ENCODE results near the gene ADCK2. TPM values are rescaled to one million over a fixed set of nuclear protein-coding genes. Genes with fewer than 3 reads are reported as not detected.
A peak's percentile ranks its signal among the peaks of the same experiment; 100 is the strongest.
"Not testable (repeated sequence)": the region's sequence is repeated elsewhere in the genome, so short reads cannot be mapped to it uniquely, and the experiment has no call there.

ADCK2 gene
- polyA plus RNA-seq, 6 donors from 2014 or later = 24.4 to 38.8 (median 33.7) TPM

DNA sequence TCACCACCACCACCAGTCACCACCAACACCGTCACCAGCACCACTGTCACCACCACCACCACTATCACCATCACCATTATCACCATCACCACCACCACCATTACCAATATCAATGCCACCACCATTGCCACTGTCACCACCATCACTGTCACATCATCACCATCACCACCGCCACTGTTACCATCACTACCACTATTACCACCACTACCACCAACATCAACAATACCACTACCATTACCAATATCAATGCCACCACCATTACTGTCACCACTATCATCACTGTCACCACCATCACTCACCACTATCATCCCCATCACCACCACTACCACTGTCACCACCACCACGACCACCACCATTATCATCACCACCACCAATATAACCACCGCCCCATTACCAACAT, 18.1 kb upstream of the ADCK2 start:
- peak overlapping the region in 2 of 8 donors; percentile 35 to 58 for H3K4me3 Mint-ChIP-seq
- peaks cover 27 to 29% (median 27%) of the 10 kb centered on the region in 3 donors for H3K4me1 Mint-ChIP-seq
- no peaks in the 10 kb centered on the region for H3K36me3 Mint-ChIP-seq
- H3K9me3 Mint-ChIP-seq = no peaks in the 10 kb centered on the region
- no peak for DNase-seq
- ATAC-seq (ENCODE audit: low read depth in 2 of 2) = no peak
- H3K27ac Mint-ChIP-seq = peak overlapping the region in 1 of 6 donors; percentile 61
- H3K27me3 Mint-ChIP-seq = peaks cover 0 to 10% (median 3%) of the 10 kb centered on the region in 3 donors

DNA sequence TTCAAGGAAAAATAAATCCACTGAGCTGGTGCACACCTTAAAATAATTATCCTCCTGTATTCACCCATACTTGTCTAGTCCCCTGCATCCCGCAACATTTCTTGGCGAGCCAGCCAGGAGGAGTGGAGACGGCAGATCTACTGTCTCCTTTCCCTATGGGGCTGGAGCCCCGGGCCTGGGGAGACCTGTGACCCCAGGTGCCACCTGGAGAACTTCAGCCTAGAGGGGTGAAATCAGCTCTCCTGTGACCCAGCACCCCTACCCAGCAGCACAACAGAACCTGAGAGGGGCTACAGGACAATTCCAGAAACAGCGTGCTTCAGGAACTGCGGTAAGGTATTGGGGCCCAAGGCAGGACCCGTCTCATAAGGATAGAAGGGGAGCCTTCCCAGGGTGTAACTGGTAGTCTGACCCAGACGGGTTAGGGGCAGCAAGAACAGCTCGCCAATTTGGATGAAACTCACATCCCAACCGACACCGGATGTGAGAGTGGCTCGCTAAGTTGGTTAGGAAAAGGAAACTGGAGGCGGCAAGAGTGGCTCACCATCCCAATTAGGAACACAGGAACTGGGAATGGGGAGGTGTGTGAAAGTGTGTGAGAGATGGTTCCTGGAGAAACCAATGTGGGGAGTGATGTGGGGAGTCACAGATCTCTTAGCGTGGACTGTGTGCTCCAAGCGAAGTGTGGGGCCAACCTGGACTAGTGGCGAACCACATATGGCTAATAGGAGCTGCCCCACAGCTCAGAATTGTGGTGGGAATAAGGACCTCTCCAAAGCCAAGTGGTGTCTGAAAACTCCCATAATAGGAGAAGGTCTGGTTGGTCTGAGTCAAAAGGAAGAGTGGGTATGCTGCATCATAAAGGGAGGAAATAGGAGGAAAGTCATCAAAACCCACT, 17.0 kb upstream of the ADCK2 start:
- ATAC-seq (ENCODE audit: low read depth in 2 of 2) = no peak
- peaks cover 27 to 29% (median 27%) of the 10 kb centered on the region in 3 donors for H3K4me1 Mint-ChIP-seq
- DNase-seq = no peak
- H3K4me3 Mint-ChIP-seq = peak overlapping the region in 6 of 8 donors; percentile 78 to 92 (median 90)
- peak overlapping the region; percentile 50 to 94 (median 86) for H3K27ac Mint-ChIP-seq
- H3K36me3 Mint-ChIP-seq = no peaks in the 10 kb centered on the region
- H3K9me3 Mint-ChIP-seq = no peaks in the 10 kb centered on the region
- H3K27me3 Mint-ChIP-seq = peaks cover 0 to 10% (median 0%) of the 10 kb centered on the region in 3 donors

DNA sequence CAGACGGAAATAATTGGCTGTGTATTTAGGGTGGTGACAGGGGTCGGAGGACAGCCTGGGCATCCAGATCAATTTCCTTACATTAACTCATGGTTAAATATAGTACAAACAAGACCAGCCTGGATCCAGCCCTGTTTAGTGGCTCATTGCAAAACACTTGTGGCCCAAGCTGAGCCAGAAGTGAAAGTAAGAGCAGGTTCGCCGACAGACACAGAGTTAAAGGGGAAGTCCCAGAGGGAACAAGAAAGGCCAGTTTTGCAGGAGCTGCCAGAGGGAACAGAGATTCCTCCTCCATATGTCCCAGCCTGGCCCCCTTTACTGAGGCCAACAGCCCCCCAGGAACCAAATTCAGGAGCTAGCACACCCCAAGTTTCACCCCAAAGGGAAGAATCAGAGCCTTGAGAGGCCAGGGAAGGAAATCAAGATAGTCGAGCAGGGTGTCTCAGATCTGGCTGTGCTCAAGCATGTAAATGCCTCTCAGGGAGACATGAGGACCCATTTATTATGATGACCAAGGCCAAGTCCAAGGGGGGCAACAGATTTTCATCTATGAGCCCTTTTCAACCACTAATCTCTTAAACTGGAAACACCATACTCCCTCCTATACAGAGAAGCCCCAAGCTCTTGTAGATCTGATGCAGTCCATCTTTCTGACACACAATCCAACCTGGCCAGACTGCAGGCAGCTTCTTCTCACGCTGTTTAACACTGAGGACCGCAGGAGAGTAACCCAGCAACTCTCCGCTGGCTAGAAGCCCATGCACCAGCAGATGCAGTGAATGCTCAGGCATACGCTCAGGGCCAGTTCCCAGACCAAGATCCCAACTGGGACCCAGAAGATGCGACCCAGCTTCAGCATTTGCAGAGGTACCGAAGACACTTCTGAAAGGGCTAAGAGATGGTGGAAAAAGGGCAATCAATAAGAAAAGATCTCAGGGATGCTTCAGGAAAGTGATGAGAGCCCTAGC, 15.9 kb upstream of the ADCK2 start:
- Mint-ChIP-seq H3K36me3 (no peaks in the 10 kb centered on the region), H3K4me1 (peaks cover 27 to 29% (median 27%) of the 10 kb centered on the region in 3 donors), H3K4me3 (peak overlapping the region; percentile 28 to 93 (median 90)), H3K27me3 (peaks cover 0 to 10% (median 0%) of the 10 kb centered on the region in 3 donors), H3K27ac (peak overlapping the region; percentile 79 to 94 (median 86)), H3K9me3 (no peaks in the 10 kb centered on the region)
- ATAC-seq (ENCODE audit: low read depth in 2 of 2) = peak; percentile 92 to 93
- peak; percentile 38 for DNase-seq

DNA sequence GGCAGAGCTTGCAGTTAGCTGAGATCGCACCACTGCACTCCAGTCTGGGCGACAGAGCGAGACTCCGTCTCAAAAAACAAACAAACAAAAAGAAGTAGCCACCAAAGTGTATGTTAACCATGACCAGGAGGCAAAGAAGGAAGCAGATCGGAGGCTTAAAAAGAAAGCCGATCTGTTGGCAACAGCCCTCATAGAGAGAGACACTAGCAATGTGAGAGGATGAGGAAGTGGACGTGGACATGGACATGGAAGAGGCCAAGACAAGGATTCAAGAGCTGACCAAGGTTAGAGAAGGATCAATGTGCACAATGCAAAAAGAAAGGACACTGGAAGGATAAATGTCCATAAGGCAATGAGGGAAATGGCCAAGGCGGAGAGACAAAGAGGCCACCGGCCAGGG, 14.9 kb upstream of the ADCK2 start:
- no peaks in the 10 kb centered on the region for H3K9me3 Mint-ChIP-seq
- DNase-seq (no peak), ATAC-seq (ENCODE audit: low read depth in 2 of 2) (no peak)
- H3K27me3 Mint-ChIP-seq = peaks cover 0 to 10% (median 0%) of the 10 kb centered on the region in 3 donors
- peaks cover 26 to 29% (median 27%) of the 10 kb centered on the region in 3 donors for H3K4me1 Mint-ChIP-seq
- H3K36me3 Mint-ChIP-seq = no peaks in the 10 kb centered on the region
- H3K4me3 Mint-ChIP-seq = no peak overlapping the region
- H3K27ac Mint-ChIP-seq = no peak overlapping the region

DNA sequence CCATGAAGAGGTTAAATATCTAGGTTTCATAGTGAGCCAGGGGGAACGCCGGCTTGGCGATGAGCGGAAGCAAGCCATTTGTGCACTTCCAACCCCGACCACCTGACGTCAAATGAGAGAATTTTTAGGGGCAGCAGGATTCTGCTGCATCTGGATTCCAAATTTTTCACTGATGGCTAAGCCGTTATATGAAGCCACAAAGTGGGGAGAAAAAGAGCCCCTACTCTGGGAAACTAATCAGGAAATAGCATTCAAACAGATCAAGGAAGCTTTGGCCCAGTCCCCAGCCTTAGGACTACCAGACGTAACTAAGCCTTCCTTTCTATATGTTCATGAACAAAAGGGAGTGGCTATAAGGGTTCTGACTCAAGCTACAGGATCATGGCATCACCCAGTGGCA, 12.9 kb upstream of the ADCK2 start:
- peaks cover 18 to 19% (median 18%) of the 10 kb centered on the region in 3 donors for H3K4me1 Mint-ChIP-seq
- no peak for ATAC-seq (ENCODE audit: low read depth in 2 of 2)
- DNase-seq = no peak
- H3K27me3 Mint-ChIP-seq = peaks cover 0 to 6% (median 0%) of the 10 kb centered on the region in 3 donors
- H3K9me3 Mint-ChIP-seq = no peaks in the 10 kb centered on the region
- no peak overlapping the region for H3K27ac Mint-ChIP-seq
- no peaks in the 10 kb centered on the region for H3K36me3 Mint-ChIP-seq
- no peak overlapping the region for H3K4me3 Mint-ChIP-seq

DNA sequence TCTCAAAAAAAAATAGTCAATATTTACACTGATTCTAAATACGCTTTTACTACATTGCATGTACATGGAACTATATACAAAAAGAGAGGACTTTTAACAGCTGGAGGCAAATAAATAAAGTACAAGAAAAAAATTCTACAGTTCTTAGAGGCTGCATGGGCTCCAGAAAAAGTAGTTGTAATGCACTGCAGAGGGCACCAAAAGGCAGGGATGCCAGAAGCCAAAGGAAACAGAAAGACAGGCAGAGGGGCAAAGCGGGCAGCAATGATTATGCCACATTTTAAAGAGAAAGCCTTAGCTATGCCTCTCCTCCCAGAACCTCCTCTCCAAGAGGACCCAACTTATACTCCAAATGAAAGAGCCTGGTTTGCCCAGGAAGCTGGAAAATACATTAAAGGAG, 11.6 kb upstream of the ADCK2 start:
- no peak overlapping the region for H3K4me3 Mint-ChIP-seq
- H3K9me3 Mint-ChIP-seq = no peaks in the 10 kb centered on the region
- peaks cover 11 to 12% (median 12%) of the 10 kb centered on the region in 3 donors for H3K4me1 Mint-ChIP-seq
- DNase-seq (no peak), ATAC-seq (ENCODE audit: low read depth in 2 of 2) (no peak)
- H3K27me3 Mint-ChIP-seq = peaks cover 0 to 6% (median 0%) of the 10 kb centered on the region in 3 donors
- no peaks in the 10 kb centered on the region for H3K36me3 Mint-ChIP-seq
- H3K27ac Mint-ChIP-seq = peak overlapping the region in 1 of 6 donors; percentile 51

DNA sequence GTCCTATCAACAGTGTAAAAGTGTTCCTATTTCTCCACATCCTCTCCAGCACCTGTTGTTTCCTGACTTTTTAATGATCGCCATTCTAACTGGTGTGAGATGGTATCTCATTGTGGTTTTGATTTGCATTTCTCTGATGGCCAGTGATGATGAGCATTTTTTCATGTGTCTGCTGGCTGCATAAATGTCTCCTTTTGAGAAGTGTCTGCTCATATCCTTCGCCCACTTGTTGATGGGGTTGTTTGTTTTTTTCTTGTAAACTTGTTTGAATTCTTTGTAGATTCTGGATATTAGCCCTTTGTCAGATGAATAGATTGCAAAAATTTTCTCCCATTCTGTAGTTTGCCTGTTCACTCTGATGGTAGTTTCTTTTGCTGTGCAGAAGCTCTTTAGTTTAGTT, 9.8 kb upstream of the ADCK2 start:
- H3K4me3 Mint-ChIP-seq; H3K9me3 Mint-ChIP-seq; DNase-seq; H3K27ac Mint-ChIP-seq; H3K36me3 Mint-ChIP-seq; ATAC-seq (ENCODE audit: low read depth in 2 of 2); H3K4me1 Mint-ChIP-seq; H3K27me3 Mint-ChIP-seq: not testable (repeated sequence)

DNA sequence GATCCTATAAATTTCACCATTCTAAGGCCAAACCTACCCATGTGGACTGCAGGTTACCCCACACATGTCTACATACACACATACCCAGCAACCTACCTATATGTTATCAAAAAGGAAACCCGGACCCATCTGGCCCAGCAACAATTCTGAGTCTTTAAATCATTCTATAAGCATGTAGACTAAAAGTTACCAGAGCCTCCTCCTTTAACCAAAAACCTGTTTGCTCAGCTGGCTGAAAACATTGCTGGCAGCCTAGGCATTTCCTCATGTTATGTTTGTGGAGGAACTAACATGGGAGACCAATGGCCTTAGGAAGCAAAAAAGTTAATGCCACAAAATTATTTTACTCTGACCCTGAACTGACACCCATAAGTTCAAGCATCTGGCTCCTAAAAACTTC, 5.3 kb upstream of the ADCK2 start:
- Mint-ChIP-seq H3K27me3 (no peaks in the 10 kb centered on the region), H3K27ac (no peak overlapping the region), H3K9me3 (no peaks in the 10 kb centered on the region), H3K4me1 (peaks cover 6 to 12% (median 7%) of the 10 kb centered on the region in 3 donors), H3K36me3 (no peaks in the 10 kb centered on the region), H3K4me3 (no peak overlapping the region)
- DNase-seq (no peak), ATAC-seq (ENCODE audit: low read depth in 2 of 2) (no peak)

DNA sequence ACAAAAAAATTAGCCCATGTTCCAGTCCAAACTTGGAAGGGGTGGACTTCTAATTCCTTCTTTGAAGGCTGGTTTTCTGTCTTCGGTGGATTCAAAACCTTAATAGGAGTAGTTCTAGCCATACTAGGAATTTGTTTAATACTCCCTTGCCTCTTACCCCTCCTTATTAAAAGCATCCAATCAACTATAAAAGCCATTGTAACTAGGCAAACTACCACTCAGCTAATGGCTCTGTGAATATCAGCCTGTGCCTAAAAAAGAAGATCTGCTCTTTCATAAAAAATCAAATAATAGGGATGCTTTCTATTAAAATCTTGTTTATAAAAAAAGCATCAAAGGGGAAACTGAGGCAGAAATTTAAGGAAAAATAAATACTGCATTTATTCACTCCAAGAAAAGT, 4.1 kb upstream of the ADCK2 start:
- Mint-ChIP-seq H3K9me3 (no peaks in the 10 kb centered on the region), H3K36me3 (no peaks in the 10 kb centered on the region), H3K27ac (no peak overlapping the region), H3K4me1 (peaks cover 8 to 15% (median 10%) of the 10 kb centered on the region in 3 donors), H3K4me3 (no peak overlapping the region), H3K27me3 (no peaks in the 10 kb centered on the region)
- no peak for ATAC-seq (ENCODE audit: low read depth in 2 of 2)
- DNase-seq = no peak

DNA sequence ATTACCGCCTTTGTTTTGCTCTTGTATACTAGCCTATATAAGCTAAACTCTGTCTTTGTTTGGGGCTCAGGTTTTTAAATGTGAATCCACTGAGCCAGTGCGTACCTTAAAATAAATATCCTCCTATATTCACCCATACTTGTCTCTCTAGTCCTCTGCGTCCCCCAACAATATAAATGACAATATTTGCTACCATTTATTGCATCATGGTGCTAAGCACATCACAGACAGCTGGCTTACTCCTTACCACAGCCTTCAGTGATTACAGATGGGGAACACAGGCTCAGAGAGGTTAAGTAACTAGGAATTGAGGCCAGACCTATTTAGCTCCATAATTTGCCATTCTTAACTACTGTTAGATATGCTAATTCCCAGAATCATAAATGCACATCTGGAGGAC, 3.4 kb upstream of the ADCK2 start:
- H3K36me3 Mint-ChIP-seq = no peaks in the 10 kb centered on the region
- H3K9me3 Mint-ChIP-seq = no peaks in the 10 kb centered on the region
- H3K27ac Mint-ChIP-seq = no peak overlapping the region
- ATAC-seq (ENCODE audit: low read depth in 2 of 2) (no peak), DNase-seq (no peak)
- no peaks in the 10 kb centered on the region for H3K27me3 Mint-ChIP-seq
- peaks cover 15 to 22% (median 15%) of the 10 kb centered on the region in 3 donors for H3K4me1 Mint-ChIP-seq
- H3K4me3 Mint-ChIP-seq = peak overlapping the region in 1 of 8 donors; percentile 52

DNA sequence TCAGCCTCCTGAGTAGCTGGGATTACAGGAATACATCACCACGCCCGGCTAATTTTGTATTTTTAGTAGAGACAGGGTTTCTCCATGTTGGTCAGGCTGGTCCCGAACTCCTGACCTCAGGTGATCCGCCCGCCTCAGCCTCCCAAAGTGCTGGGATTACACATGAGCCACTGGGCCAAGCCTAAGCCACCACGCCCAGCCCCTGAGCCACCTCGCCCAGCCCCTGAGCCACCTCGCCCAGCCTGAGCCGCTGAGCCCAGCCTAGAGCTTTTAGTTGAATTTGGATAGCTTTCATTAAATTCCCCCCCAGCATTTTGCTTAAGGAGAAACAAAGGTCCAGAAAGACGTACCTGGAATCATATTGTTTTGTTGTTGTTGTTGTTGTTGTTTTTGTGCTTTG, 2.9 kb upstream of the ADCK2 start:
- not testable (repeated sequence) for H3K27me3 Mint-ChIP-seq; H3K9me3 Mint-ChIP-seq; ATAC-seq (ENCODE audit: low read depth in 2 of 2); H3K27ac Mint-ChIP-seq; H3K36me3 Mint-ChIP-seq; DNase-seq
- peaks cover 17 to 27% (median 20%) of the 10 kb centered on the region in 3 donors for H3K4me1 Mint-ChIP-seq
- H3K4me3 Mint-ChIP-seq = peak overlapping the region in 3 of 8 donors; percentile 41 to 70 (median 52)

DNA sequence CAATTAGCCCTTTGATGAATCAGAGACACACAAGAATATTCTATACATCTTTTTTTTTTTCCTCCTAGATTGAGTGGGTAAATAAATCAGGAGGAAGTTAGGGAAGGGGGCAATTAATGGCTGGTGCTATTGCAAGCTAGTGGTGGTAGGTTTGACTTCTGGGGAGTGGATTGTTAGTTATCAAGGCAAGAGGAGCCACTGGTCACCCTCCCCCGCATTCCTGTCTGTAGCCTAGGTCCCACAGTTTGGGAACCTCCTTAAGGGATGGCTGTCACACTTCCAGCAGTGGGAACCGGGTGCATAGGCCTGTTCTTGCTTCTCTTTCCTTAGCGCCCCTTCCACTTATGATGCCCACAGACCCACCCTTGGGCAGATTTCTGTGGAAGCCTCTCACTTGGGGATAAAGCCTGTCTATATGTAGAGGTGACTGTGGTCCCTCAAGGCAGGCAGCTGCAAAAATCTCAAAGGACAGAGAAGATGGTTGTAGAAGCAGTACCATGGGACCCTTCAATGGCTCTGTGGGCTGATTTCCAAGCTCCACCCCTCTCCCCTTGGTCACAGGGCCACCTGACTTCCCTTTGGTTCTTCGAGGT, 2.3 kb upstream of the ADCK2 start:
- ATAC-seq (ENCODE audit: low read depth in 2 of 2) (no peak), DNase-seq (no peak)
- Mint-ChIP-seq H3K9me3 (no peaks in the 10 kb centered on the region), H3K27ac (no peak overlapping the region), H3K4me3 (peak overlapping the region in 3 of 8 donors; percentile 4 to 82 (median 52)), H3K36me3 (no peaks in the 10 kb centered on the region), H3K4me1 (peaks cover 22 to 33% (median 26%) of the 10 kb centered on the region in 3 donors), H3K27me3 (no peaks in the 10 kb centered on the region)

DNA sequence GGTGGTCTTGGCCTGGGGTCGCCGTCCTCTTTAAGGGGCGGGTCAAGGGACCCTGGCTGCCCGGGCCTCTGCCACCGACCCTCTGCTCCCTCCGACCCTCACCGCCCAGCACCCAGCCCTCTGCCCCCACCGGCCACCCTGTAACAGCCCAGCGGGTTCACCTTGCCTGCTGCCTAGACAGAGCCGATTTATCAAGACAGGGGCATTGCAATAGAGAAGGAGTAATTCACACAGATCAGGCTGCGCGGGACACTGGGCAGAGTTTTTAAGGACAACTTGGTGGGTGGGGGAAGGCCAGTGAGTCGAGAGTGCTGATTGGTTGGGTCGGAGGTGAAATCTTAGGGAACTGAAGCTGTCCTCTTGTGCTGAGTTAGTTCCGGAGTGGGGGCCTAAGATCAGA, 779 bp upstream of the ADCK2 start:
- Mint-ChIP-seq H3K36me3 (no peaks in the 10 kb centered on the region), H3K4me3 (peak overlapping the region; percentile 71 to 91 (median 86)), H3K27ac (peak overlapping the region in 1 of 6 donors; percentile 41), H3K9me3 (no peaks in the 10 kb centered on the region), H3K4me1 (peaks cover 31 to 48% (median 41%) of the 10 kb centered on the region in 3 donors), H3K27me3 (no peaks in the 10 kb centered on the region)
- ATAC-seq (ENCODE audit: low read depth in 2 of 2) (no peak), DNase-seq (no peak)

Measured in naive B cell (primary cell).